AG10803 (cell line): ENCODE data around the gene PKNOX2.

Source experiments
- DNase-seq: peaks from one replicate; pipeline ENCODE4 v3.0.0; 2010; ENCODE audit warnings: low read depth
- H3K4me3 ChIP-seq: 2 replicates; pipeline ENCODE4 v1.5.1; 2011; ENCODE audit warnings: mild to moderate bottlenecking, low read length, control low read depth
- CTCF ChIP-seq: conservative IDR thresholded peaks from 2 replicates; pipeline ENCODE4 v1.5.1; 2011; ENCODE audit warnings: mild to moderate bottlenecking, low read length, control low read depth, inconsistent platforms

PKNOX2 gene

GRCh38 chr11:125305345-125305744 lies 140.8 kb downstream of the PKNOX2 start:
- H3K4me3 ChIP-seq, result no peak overlapping the region
- no peak for TF ChIP-seq CTCF
- no peak for DNase-seq

- TF ChIP-seq CTCF, result no peak
- DNase-seq, result no peak
- H3K4me3 ChIP-seq, result no peak overlapping the region
Observed at GRCh38 chr11:125306476-125306875, 141.9 kb downstream of the PKNOX2 start.

- TF ChIP-seq CTCF, result no peak
- DNase-seq, result no peak
- no peak overlapping the region for H3K4me3 ChIP-seq
Observed at GRCh38 chr11:125308246-125308645, 143.7 kb downstream of the PKNOX2 start.

GRCh38 chr11:125312391-125312790 lies 147.8 kb downstream of the PKNOX2 start:
- no peak for DNase-seq
- no peak overlapping the region for H3K4me3 ChIP-seq
- TF ChIP-seq CTCF, result no peak

- DNase-seq, result no peak
- no peak for TF ChIP-seq CTCF
Observed at GRCh38 chr11:125312812-125313211, 148.3 kb downstream of the PKNOX2 start.

GRCh38 chr11:125313271-125314219 lies 149.0 kb downstream of the PKNOX2 start:
- H3K4me3 ChIP-seq, result no peak overlapping the region
- TF ChIP-seq CTCF, result no peak
- no peak for DNase-seq

More at GRCh38 chr11:125312812-125313211, 148.3 kb downstream of the PKNOX2 start:
- H3K4me3 ChIP-seq, result no peak overlapping the region
